AG04450 (cell line): ENCODE results near the gene RNF224. TPM values are rescaled to one million over a fixed set of nuclear protein-coding genes. Genes with fewer than 3 reads are reported as not detected.

Experiments used
- CTCF ChIA-PET: fragments of 300-600, 350-600 bp; formaldehyde crosslinking; extraction: SDS; loops from one replicate; lab custom pipeline; 2022; ENCODE audit warnings: antibody characterized with exemption, inconsistent platforms; lab: Charles Lee
- POLR2A ChIA-PET: fragments of 350-600 bp; formaldehyde crosslinking; extraction: SDS; loops from one replicate; lab custom pipeline; 2021; ENCODE audit warnings: antibody characterized with exemption, inconsistent platforms; lab: Yijun Ruan, JAX
- DNase-seq: peaks from one replicate; pipeline ENCODE4 v3.0.0-alpha.2; 2011; ENCODE audit warnings: low read depth, low spot score
- H3K27ac ChIP-seq: one replicate; pipeline ENCODE4 v1.5.1; 2012; ENCODE audit warnings: low read depth, low read length, control low read depth
- H3K27me3 ChIP-seq: one replicate; pipeline ENCODE4 v1.6.0; 2012; ENCODE audit warnings: low read length; ENCODE audit not compliant: control insufficient read depth, insufficient read depth
- H3K4me3 ChIP-seq: 2 replicates; pipeline ENCODE4 v1.5.1; 2011; ENCODE audit warnings: mild to moderate bottlenecking, low read depth, low read length, control low read depth
- H3K9me3 ChIP-seq: 2 replicates; pipeline ENCODE4 v1.5.1; 2012; ENCODE audit warnings: low read length; ENCODE audit not compliant: control insufficient read depth, insufficient read depth
- CTCF ChIP-seq: IDR thresholded peaks from 2 replicates; pipeline ENCODE4 v1.5.1; 2011; ENCODE audit warnings: low read depth, low read length, control low read depth, inconsistent platforms
- polyA plus RNA-seq: library from polyadenylated mRNA; depleted of rRNA; stranded (reverse); fragments of >200 nt; gene quantifications from 2 replicates; pipeline ENCODE4 v1.2.3, GENCODE V29; 2011

Gene RNF224
- polyA plus RNA-seq, 1 experiment, result not detected

- ChIA-PET CTCF (no interaction called here), POLR2A (interaction anchor here (1.9 kb wide), 1 partner anchor 10 kb away, joined by 7 read pairs; the partner anchor contains the start of gene TUBB4B)
- H3K27me3 ChIP-seq, result no peaks in the 10 kb centered on the region
- DNase-seq, result no peak
- H3K9me3 ChIP-seq, result no peaks in the 10 kb centered on the region; the same call in 1 of the 2 replicates
- H3K4me3 ChIP-seq, result no peak within 1 kb of the TSS
- H3K27ac ChIP-seq, result no peak within 1 kb of the TSS
- TF ChIP-seq CTCF, result no peak
Observed at GRCh38 chr9:137230705-137231371, 3.5 kb downstream of the RNF224 start, which contains the start of gene SLC34A3. TSS of gene SLC34A3 (plus strand) at chr9:137230901. CDS start at chr9:137231703, 802 bp downstream.

- Histone ChIP-seq H3K4me3 (no peak overlapping the region), H3K27ac (no peak overlapping the region), H3K27me3 (no peaks in the 10 kb centered on the region), H3K9me3 (no peaks in the 10 kb centered on the region; the same call in 1 of the 2 replicates)
- no peak for TF ChIP-seq CTCF
- POLR2A ChIA-PET, result interaction anchor here (1.9 kb wide), 1 partner anchor 9 kb away, joined by 7 read pairs; the partner anchor contains the start of gene TUBB4B
- no peak for DNase-seq
- CTCF ChIA-PET, result no interaction called here
Observed at GRCh38 chr9:137231372-137232039, 4.2 kb downstream of the RNF224 start.

- POLR2A ChIA-PET, result no interaction called here
Observed at GRCh38 chr9:137232101-137232500, 4.8 kb downstream of the RNF224 start.

GRCh38 chr9:137232510-137232909, 5.2 kb downstream of the RNF224 start:
- Histone ChIP-seq H3K4me3 (no peak overlapping the region), H3K9me3 (no peaks in the 10 kb centered on the region; the same call in 1 of the 2 replicates), H3K27me3 (no peaks in the 10 kb centered on the region), H3K27ac (no peak overlapping the region)
- DNase-seq, result no peak
- no peak for TF ChIP-seq CTCF
- CTCF ChIA-PET, result no interaction called here
- POLR2A ChIA-PET, result no interaction called here

More at GRCh38 chr9:137232101-137232500, 4.8 kb downstream of the RNF224 start:
- TF ChIP-seq CTCF, result no peak
- CTCF ChIA-PET, result no interaction called here
- no peaks in the 10 kb centered on the region; the same call in 1 of the 2 replicates for H3K9me3 ChIP-seq
- H3K27ac ChIP-seq, result no peak overlapping the region
- H3K27me3 ChIP-seq, result no peaks in the 10 kb centered on the region
- no peak overlapping the region for H3K4me3 ChIP-seq
- no peak for DNase-seq
